SKM-1 (cell line): ENCODE measurements around the gene SIPA1L3.

ENCODE experiments used
- DNase-seq: peaks from one replicate; lab custom pipeline; 2025; ENCODE audit not compliant: unreplicated experiment; lab: John Stamatoyannopoulos, UW

Gene SIPA1L3

GRCh38 chr19:37972803-37973202, 65.8 kb downstream of the SIPA1L3 start:
- DNase-seq, result no peak

DNA sequence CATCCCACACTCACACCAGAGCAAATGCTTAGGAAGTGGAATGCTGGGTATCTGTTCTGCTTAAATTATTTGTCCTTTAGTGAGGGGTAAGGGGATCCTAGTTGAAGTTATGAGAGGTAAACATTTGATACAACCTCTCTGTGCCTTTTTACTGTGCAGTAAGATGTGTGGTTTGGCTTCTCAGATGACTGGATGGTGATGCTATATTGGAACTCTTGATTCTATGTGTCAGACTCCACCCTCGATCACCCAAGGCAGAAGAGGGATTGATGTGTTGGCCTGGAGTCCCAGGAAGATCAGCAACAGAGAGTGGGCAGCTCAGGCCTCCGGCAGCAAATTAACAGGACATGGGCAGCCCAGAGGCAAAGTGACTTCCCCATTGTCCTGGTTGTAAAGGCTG, 66.7 kb downstream of the SIPA1L3 start:
- no peak for DNase-seq

DNA sequence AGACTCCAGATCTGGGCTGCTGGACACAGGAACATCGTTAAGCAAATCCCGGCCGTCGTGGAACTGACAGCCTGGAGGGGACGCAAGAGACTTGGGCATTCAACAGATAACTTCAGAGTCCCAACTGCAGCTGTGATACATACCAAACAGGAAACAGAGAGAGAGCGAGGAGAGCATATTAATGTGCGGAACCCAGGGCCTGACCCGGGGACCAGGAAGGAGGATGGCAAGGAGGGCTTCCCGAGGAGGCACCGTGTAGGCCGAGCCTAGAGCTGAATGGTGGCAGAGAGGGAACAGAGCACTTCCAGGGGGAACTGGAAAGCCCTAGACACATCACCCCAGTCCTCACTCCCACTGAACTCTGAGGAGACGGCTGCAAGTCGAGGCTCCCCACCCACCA, 68.1 kb downstream of the SIPA1L3 start:
- no peak for DNase-seq

DNA sequence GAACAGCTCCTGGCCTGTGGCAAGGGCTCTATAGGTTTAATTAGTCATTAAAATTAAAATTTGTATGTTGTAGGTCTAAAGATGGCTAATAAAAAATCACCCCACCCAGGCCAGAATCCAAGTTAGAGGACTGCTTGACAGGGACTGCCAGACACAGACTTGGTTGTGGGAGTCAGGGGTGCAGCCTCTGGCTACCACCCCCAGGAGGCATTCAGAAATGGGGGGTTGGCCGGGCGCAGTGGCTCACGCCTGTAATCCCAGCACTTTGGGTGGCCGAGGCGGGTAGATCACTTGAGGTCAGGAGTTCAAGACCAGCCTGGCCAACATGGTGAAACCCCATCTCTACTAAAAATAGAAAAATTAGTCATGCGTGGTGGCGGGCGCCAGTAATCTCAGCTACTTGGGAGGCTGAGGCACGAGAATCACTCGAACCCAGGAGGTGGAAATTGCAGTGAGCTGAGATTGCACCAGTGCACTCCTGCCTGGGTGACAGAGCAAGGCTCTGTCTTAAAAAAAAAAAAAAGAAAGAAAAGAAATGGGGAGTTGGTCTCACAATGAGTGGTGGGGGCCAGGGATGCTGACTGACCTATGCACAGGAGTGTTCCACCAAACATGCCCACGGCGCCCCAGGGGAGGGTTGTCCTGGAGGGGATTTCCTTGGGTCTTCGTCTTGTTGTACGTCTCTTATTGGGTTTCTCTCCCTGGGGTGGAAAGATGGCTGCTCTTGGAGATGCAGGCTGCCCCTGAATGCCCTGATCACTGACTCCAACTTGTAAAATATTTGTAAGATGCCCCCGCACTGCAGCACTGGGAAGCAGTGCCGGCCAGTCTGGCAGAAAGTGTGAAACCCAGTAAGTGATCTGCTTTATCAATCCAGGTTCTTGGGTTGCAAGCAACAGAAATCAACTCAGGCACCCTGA, 68.8 kb downstream of the SIPA1L3 start:
- no peak for DNase-seq

- no peak for DNase-seq
Observed at GRCh38 chr19:37977391-37977790, 70.4 kb downstream of the SIPA1L3 start.

- no peak for DNase-seq
Observed at GRCh38 chr19:37977992-37978391, 71.0 kb downstream of the SIPA1L3 start.

DNA sequence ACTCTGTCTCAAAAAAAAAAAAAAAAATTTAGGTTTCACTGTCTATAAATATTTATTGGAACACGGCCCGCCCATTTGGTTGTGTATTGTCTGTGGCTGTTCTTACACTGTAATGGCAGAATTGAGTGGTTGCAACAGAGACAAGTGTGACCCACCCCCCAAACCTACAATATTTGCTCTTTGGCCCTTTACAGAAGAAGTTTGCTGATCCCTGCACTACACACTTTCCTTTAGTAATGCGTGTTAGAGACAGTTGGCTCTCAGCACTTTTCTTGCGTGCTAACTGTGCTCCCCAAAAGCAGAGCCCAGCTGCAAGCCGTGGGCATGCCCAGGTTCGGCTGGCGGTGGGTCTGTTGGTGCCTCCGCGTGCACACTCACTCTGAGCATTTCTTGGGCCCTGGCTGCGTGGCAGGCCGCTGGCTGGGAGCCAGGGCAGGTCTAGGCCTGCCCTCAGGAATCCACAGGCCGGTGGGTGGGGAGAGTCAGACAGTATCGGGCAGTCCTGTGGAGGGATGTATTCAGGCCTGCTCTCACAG, 72.6 kb downstream of the SIPA1L3 start:
- no peak for DNase-seq

GRCh38 chr19:37980419-37981170, 73.6 kb downstream of the SIPA1L3 start:
- DNase-seq, result no peak

- no peak for DNase-seq
Observed at GRCh38 chr19:37981785-37982475, 74.9 kb downstream of the SIPA1L3 start.

- DNase-seq, result no peak
Observed at GRCh38 chr19:37982655-37983054, 75.6 kb downstream of the SIPA1L3 start.

DNA sequence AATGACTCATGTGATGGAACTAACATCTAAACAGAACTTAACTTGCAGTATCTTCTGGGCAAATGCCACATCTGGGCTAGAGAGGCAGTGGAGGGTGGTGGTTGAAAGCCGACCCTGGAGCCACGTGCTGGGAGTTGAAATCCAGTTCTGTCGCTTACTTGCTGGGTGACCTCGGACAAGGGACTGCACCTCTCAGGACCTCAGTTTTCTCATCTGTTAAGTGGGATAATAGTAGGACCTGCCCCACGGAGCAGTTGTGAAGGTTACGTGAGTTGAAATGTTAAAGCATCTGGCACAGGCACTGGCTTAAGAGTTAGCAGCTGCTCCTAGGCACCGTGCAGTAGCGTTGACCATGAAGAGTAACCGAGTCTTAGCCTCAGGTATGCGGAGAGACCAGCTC, 76.1 kb downstream of the SIPA1L3 start:
- DNase-seq, result no peak

DNA sequence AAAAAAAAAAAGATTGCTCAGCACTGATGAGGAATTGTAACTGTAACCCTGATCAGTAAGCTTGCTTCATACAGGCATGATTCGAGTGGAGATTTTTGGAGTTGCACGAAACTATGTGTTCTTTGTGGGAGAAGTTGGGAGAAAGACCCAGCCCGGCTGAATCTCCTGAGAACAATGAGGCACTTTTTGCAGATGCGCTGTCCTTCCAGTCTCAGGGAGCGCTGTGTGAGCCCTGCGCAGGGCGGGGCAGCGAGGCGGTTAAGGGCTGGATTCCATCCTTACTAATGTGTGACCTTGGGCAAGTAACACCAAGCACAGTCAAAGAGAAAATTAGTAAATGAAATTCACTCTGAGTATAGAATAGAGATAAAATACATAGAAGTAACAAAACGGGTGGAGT, 76.9 kb downstream of the SIPA1L3 start:
- no peak for DNase-seq

GRCh38 chr19:37986048-37986750, 79.2 kb downstream of the SIPA1L3 start:
- no peak for DNase-seq

DNA sequence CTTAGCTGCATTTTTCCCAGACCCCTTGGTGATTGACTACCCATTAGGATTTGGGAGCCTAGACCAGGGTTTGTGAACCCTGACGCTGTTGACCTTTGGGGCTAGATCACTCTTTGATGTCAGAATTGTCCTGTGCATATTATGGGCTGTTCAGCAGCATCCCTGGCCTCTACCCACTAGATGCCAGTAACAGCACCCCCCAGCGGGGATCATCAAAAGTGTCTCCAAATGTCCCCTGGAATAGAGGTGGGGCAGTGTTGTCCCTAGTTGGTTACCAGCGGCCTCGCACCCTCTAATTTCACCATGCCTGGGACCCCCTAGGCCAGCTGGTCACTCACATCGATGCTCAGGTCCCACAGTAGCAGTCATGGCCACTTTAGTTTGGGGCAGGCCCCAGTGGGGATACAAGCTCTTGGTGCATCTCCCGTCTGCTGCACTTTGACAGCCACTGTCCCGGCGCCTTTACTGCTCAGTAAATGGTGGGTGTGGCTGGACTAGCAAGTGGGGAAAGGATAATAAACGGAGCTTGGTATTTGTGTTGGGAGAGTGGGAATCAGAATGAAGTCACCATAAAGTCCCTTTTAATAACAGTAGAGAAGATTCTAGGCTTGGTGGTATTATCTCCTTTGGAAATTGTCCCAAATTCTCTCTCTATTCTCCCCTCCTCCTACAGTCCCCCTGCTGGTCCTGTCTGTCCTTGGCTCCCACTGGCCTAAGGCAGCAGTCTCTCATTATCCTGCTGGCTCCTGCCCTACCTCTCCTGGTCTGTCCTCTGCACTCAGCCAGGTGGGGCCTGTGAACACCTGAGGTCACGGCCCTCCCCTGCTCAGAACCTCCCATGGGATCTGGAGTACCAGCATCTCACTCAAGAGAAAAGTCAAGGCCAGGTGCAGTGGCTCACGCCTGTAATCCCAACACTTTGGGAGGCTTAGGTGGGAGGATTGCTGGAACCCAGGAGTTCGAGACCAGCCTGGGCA, 80.6 kb downstream of the SIPA1L3 start:
- no peak for DNase-seq

GRCh38 chr19:37988758-37989635, 82.0 kb downstream of the SIPA1L3 start:
- DNase-seq, result no peak

GRCh38 chr19:37989855-37990254, 82.8 kb downstream of the SIPA1L3 start:
- DNase-seq, result no peak

- no peak for DNase-seq
Observed at GRCh38 chr19:37990362-37990761, 83.4 kb downstream of the SIPA1L3 start.

GRCh38 chr19:37991176-37991835, 84.3 kb downstream of the SIPA1L3 start:
- no peak for DNase-seq
